Spinal cord (tissue), 10 donors: ENCODE measurements around the gene TMEM176B. TPM values are rescaled to one million over a fixed set of nuclear protein-coding genes. Genes with fewer than 3 reads are reported as not detected.

Experiments
- DNase-seq, 6 donors: peaks; one replicate each; pipeline versions ENCODE4 v3.0.0 to v3.0.0-alpha.2; 2013 to 2015; ENCODE audit warnings: low spot score in 6 of 6, low read depth in 4 of 6
- H3K27ac ChIP-seq: one replicate; pipeline ENCODE4 v1.5.1; 2013; ENCODE audit warnings: low read depth, low read length, control low read depth
- H3K27me3 ChIP-seq: one replicate; pipeline ENCODE4 v1.6.1; 2013; ENCODE audit warnings: low read length; ENCODE audit not compliant: control insufficient read depth, insufficient read depth
- H3K36me3 ChIP-seq: one replicate; pipeline ENCODE4 v1.6.1; 2013; ENCODE audit warnings: low read length; ENCODE audit not compliant: control insufficient read depth, insufficient read depth
- H3K4me1 ChIP-seq: one replicate; pipeline ENCODE4 v1.6.1; 2013; ENCODE audit warnings: low read length; ENCODE audit not compliant: control insufficient read depth, insufficient read depth
- H3K4me3 ChIP-seq: one replicate; pipeline ENCODE4 v1.5.1; 2013; ENCODE audit warnings: low read depth, low read length, control low read depth
- H3K9me3 ChIP-seq: one replicate; pipeline ENCODE4 v1.6.1; 2013; ENCODE audit warnings: low read length; ENCODE audit not compliant: control insufficient read depth, insufficient read depth
- WGBS: methylation state at CpG from one replicate; pipeline ENCODE4 v1.1.5; 2013; ENCODE audit warnings: missing lambda C conversion rate; ENCODE audit not compliant: insufficient coverage; 5-methylcytosine and 5-hydroxymethylcytosine counted together
- polyA plus RNA-seq, 2 donors: library from polyadenylated mRNA; unstranded; fragments of 120-200 nt; gene quantifications; one replicate each; pipeline ENCODE4 v1.2.1, GENCODE V29; 2013; ENCODE audit not compliant: insufficient read length in 2 of 2
- total RNA-seq, 2 donors: library from RNA; depleted of rRNA in 1 of 2; stranded (reverse); fragments of 120-200 nt in 1 of 2; fragments of >200 nt in 1 of 2; gene quantifications; one replicate each; pipeline versions ENCODE4 v1.2.3 to v1.2.4, GENCODE V29; 2013 to 2014
- donor health status: healthy.

The TMEM176B gene
- total and polyA plus RNA-seq, 4 donors = 21.7 to 50.6 (median 26.3) TPM

DNA sequence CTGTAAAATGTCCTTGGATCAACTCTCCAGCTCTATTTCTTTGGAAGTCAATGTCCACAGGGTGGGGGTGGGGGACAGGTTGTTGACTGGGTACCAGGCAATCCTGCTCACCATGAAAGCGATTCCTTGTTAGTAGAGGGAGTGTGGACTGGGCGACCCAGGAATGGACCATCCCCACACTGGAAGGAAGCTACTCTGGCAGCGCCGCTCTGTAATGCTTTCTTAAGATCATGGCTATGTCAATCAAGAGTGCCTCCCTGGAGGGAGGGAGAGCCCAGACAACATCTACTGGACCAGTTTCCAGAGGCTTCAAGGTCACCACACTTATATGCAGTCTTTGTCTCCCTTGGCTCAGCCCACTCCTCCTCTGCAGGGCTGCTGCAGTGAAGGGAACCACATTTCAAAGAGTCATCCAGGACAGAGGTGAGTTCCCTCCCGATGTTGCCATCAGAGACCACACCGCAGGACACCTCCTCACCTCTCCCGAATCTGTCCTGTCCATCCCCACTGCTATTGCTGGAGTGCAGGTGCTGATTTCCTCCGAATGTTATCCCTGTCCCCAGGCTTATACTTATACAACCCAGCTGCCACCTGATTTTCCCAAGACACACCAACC, 56.0 kb downstream of the TMEM176B start:
- no peak overlapping the region for H3K27ac ChIP-seq
- no peak overlapping the region for H3K4me3 ChIP-seq
- no peaks in the 10 kb centered on the region for H3K36me3 ChIP-seq
- 74% methylated on average over 6 of the region's 8 CpGs for whole genome bisulfite sequencing
- H3K4me1 ChIP-seq = peaks cover 4% of the 10 kb centered on the region
- H3K9me3 ChIP-seq = no peaks in the 10 kb centered on the region
- DNase-seq = no peak
- H3K27me3 ChIP-seq = no peaks in the 10 kb centered on the region

DNA sequence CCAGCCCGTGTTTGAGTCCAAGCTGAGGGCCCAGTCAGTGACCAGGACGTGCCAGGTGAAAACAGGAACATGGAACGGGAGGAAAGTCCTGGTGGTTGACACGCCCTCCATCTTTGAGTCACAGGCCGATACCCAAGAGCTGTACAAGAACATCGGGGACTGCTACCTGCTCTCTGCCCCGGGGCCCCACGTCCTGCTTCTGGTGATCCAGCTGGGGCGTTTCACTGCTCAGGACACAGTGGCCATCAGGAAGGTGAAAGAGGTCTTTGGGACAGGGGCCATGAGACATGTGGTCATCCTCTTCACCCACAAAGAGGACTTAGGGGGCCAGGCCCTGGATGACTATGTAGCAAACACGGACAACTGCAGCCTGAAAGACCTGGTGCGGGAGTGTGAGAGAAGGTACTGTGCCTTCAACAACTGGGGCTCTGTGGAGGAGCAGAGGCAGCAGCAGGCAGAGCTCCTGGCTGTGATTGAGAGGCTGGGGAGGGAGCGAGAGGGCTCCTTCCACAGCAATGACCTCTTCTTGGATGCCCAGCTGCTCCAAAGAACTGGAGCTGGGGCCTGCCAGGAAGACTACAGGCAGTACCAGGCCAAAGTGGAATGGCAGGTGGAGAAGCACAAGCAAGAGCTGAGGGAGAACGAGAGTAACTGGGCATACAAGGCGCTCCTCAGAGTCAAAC, 57.7 kb downstream of the TMEM176B start:
- no peak for DNase-seq
- Histone ChIP-seq H3K9me3 (no peaks in the 10 kb centered on the region), H3K4me3 (no peak overlapping the region), H3K4me1 (peaks cover 4% of the 10 kb centered on the region), H3K27ac (no peak overlapping the region), H3K27me3 (no peaks in the 10 kb centered on the region), H3K36me3 (no peaks in the 10 kb centered on the region)
- 92% methylated on average over 13 of the region's 14 CpGs for WGBS

Other genes starting within 250 kb of the TMEM176B start
- gene GIMAP4, start 233.0 kb downstream of the TMEM176B start, total RNA-seq = 10 to 100 TPM; 21.5 to 46.2 TPM
- gene GIMAP4, start 233.0 kb downstream of the TMEM176B start, polyA plus RNA-seq = 10 to 100 TPM; 14.8 to 21.1 TPM
- gene GIMAP6, start 168.0 kb downstream of the TMEM176B start, total RNA-seq = 10 to 100 TPM in 1 of 2 donors, 1 to 10 TPM in 1; 9.1 to 24.8 TPM
- 10 to 100 TPM in 1 of 2 donors, 1 to 10 TPM in 1; 9.3 to 12.0 TPM for gene GIMAP6, start 168.0 kb downstream of the TMEM176B start, polyA plus RNA-seq
- gene GIMAP2, start 114.7 kb downstream of the TMEM176B start, total RNA-seq = 10 to 100 TPM; 12.7 to 14.3 TPM
- 1 to 10 TPM; 5.9 to 7.3 TPM for gene GIMAP2, start 114.7 kb downstream of the TMEM176B start, polyA plus RNA-seq
- gene GIMAP1, start 83.8 kb downstream of the TMEM176B start, total RNA-seq = 1 to 10 TPM; 1.2 to 6.0 TPM
- 1 to 10 TPM; 2.7 to 3.0 TPM for gene GIMAP1, start 83.8 kb downstream of the TMEM176B start, polyA plus RNA-seq
- gene GIMAP5, start 62.9 kb downstream of the TMEM176B start, total RNA-seq = 10 to 100 TPM in 1 of 2 donors, 1 to 10 TPM in 1; 8.6 to 20.1 TPM
- gene GIMAP5, start 62.9 kb downstream of the TMEM176B start, polyA plus RNA-seq = 1 to 10 TPM; 1.5 to 3.0 TPM
- 10 to 100 TPM; 14.7 to 24.2 TPM for gene TMEM176A, start 405 bp upstream of the TMEM176B start, total RNA-seq
- gene TMEM176A, start 405 bp upstream of the TMEM176B start, polyA plus RNA-seq = 10 to 100 TPM; 13.6 to 17.1 TPM
- under 1 TPM in 1 of 2 donors, not detected in 1; 0.20 TPM for gene AOC1, start 52.2 kb upstream of the TMEM176B start, total RNA-seq
- under 1 TPM; 0.27 to 0.78 TPM for gene AOC1, start 52.2 kb upstream of the TMEM176B start, polyA plus RNA-seq
- 10 to 100 TPM in 1 of 2 donors, 1 to 10 TPM in 1; 9.1 to 14.4 TPM for gene KCNH2, start 178.0 kb upstream of the TMEM176B start, total RNA-seq
- gene KCNH2, start 178.0 kb upstream of the TMEM176B start, polyA plus RNA-seq = 10 to 100 TPM; 35.3 to 39.4 TPM
- 10 to 100 TPM in 1 of 2 donors, 1 to 10 TPM in 1; 2.4 to 13.4 TPM for gene NOS3, start 190.7 kb upstream of the TMEM176B start, total RNA-seq
- gene NOS3, start 190.7 kb upstream of the TMEM176B start, polyA plus RNA-seq = 10 to 100 TPM in 1 of 2 donors, 1 to 10 TPM in 1; 7.3 to 11.3 TPM
- 1 to 10 TPM; 2.3 to 3.6 TPM for gene ATG9B, start 224.1 kb upstream of the TMEM176B start, total RNA-seq
- 10 to 100 TPM; 20.6 to 21.3 TPM for gene ATG9B, start 224.1 kb upstream of the TMEM176B start, polyA plus RNA-seq
- 10 to 100 TPM; 23.1 to 29.1 TPM for gene ABCB8, start 228.1 kb upstream of the TMEM176B start, total RNA-seq
- 10 to 100 TPM; 46.4 to 69.4 TPM for gene ABCB8, start 228.1 kb upstream of the TMEM176B start, polyA plus RNA-seq
- 1 to 10 TPM; 1.5 to 2.0 TPM for gene ASIC3, start 248.2 kb upstream of the TMEM176B start, total RNA-seq
- gene ASIC3, start 248.2 kb upstream of the TMEM176B start, polyA plus RNA-seq = 10 to 100 TPM; 15.5 to 18.0 TPM